ENCODE results near the gene RNU5D-1.
"Not testable (repeated sequence)": the region's sequence is repeated elsewhere in the genome, so short reads cannot be mapped to it uniquely, and the experiment has no call there.

RNU5D-1 gene

DNA sequence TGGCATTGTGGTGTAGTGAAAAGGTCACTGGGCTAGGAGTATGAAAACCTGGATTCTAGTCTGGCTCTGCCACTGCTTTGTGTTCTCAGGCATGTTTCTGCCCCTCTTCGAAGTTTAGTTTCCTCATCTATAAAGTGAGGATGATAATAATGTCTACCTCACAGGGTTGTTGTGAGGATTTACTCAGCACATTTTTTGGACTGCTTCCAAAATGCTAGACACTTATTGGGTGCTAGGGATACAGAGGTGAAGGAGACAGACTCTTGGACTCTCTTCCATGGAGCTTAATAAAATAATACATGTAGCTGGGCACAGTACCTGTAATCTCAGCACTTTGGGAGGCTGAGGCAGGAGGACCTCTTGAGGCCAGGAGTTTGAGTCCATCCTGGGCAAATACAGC lies 12.2 kb upstream of the RNU5D-1 start:
- H3K4me3 ChIP-seq (ENCODE audit: low read length): no peak overlapping the region
- no peak for DNase-seq (ENCODE audit: low read depth)
- TF ChIP-seq, protein P1, sequence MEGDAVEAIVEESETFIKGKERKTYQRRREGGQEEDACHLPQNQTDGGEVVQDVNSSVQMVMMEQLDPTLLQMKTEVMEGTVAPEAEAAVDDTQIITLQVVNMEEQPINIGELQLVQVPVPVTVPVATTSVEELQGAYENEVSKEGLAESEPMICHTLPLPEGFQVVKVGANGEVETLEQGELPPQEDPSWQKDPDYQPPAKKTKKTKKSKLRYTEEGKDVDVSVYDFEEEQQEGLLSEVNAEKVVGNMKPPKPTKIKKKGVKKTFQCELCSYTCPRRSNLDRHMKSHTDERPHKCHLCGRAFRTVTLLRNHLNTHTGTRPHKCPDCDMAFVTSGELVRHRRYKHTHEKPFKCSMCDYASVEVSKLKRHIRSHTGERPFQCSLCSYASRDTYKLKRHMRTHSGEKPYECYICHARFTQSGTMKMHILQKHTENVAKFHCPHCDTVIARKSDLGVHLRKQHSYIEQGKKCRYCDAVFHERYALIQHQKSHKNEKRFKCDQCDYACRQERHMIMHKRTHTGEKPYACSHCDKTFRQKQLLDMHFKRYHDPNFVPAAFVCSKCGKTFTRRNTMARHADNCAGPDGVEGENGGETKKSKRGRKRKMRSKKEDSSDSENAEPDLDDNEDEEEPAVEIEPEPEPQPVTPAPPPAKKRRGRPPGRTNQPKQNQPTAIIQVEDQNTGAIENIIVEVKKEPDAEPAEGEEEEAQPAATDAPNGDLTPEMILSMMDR (conservative IDR thresholded peaks at IDR 0.05; ENCODE audit: low read depth, low read length): no peak

DNA sequence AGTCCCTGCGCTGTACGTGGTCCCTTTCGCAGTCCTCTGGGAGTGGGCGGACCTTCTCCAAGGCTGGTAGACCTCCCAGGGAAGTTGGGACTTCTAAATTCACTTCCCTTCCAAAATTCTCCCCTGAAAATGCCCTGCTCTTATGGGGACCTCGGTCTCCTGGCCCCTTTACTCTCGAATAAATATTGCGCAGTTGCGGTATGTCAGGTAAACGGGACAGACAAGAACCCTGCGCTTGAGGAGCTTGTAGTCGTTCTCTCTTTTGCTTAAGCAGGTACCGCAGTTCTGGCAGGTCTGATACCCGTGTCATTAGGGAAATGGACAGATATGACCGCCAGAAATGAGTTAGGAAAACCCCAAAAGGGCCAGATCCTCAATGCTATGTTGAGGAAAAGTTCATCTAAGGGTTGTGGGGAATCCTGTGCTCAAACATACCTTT lies 9.2 kb upstream of the RNU5D-1 start:
- no peak for DNase-seq (ENCODE audit: low read depth)
- TF ChIP-seq, protein P1 (conservative IDR thresholded peaks at IDR 0.05; ENCODE audit: low read depth, low read length): no peak
- H3K4me3 ChIP-seq (ENCODE audit: low read length): peak overlapping the region; percentile 89

DNA sequence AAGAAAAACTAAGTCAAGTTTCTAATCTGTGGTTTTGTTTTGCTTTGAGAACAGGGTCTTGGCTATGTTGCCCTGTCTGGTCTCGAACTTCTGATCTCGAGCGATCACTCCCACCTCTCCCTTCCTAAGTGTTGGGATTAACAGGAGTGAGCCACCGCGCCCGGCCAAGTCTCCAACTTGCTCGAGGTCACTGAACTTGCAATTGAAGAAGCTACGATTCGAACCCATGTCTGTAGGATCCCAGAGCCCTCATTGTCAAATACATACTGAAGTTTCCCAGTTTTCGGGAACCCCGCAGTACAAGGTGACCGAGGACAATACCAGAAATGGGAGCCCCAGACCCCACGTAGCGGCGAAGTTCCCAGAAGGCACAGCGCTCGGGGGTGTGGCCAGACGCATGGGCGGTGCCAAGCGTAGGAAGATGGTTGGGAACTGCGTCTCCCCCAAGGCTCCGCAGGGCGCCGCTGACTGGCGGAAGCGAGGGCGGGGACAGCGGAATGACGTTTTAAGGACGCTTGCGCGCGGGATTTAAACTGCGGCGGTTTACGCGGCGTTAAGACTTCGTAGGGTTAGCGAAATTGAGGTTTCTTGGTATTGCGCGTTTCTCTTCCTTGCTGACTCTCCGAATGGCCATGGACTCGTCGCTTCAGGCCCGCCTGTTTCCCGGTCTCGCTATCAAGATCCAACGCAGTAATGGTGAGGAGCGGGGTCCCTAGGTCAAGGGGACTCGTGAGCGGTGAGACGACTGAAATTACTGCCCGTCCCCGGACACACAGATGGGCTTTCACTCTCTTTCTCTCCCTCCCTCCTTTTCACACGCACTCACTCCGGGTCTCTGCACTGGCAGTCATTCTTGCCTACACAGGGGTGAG lies 8.6 kb upstream of the RNU5D-1 start, which contains the start of gene KIF2C:
TSS of gene KIF2C (plus strand) at position 531 of the 872 bp plus-strand sequence. CDS start at position 627, 96 bp downstream.
- H3K4me3 ChIP-seq (ENCODE audit: low read length): peak within 1 kb of the TSS; percentile 89
- peak; percentile 91 for DNase-seq (ENCODE audit: low read depth)
- TF ChIP-seq, protein P1 (conservative IDR thresholded peaks at IDR 0.05; ENCODE audit: low read depth, low read length): no peak

DNA sequence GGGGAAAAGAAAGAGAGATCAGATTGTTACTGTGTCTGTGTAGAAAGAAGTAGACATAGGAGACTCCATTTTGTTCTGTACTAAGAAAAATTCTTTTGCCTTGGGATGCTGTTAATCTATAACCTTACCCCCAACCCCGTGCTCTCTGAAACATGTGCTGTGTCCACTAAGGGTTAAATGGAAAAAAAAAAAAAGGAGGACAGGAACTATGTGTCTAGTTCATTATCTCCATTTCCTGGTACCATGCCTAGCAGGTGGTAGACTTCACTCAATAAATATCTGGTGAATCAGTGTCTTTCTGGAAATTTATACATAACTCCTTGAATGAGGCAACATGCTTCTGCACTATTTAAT lies 8.0 kb upstream of the RNU5D-1 start:
- DNase-seq (ENCODE audit: low read depth): not testable (repeated sequence)
- peak overlapping the region; percentile 89 for H3K4me3 ChIP-seq (ENCODE audit: low read length)

DNA sequence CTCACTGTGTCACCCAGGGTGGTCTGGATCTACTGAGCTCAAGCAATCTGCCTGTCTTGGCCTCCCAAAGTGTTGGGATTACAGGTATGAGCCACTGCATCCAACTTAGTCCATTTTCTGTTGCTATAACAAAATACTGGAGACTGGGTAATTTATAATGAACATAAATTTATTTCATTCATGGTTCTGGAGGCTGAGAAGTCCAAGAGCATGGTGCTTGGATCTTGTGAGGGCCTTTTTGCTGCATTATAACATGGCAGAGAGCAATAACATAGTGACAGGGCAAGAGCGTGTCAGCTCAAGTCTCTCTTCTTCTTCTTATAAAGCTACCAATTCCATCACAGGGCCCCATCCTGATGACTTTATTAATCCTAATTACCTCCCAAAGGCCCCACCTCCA lies 5.0 kb upstream of the RNU5D-1 start:
- no peak overlapping the region for H3K4me3 ChIP-seq (ENCODE audit: low read length)
- no peak for DNase-seq (ENCODE audit: low read depth)
- TF ChIP-seq, protein P1 (conservative IDR thresholded peaks at IDR 0.05; ENCODE audit: low read depth, low read length): no peak

DNA sequence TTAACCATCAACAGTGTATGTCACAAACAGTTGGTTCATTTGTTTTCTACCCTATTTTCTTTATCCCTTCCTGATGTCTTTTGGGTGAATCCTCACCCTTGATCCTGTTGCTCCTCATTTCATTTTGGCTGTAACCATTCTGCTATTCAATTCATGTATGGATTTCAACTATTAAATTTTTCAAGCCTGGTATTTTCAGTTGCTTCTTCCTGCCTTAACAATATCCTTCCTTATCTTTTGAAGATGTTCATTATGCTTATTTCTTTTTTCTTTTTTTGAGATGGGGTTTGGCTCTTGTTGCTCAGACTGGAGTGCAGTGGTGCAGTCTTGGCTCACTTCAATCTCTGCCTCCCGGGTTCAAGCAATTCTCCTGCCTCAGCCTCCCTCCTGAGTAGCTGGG lies 2.8 kb upstream of the RNU5D-1 start:
- TF ChIP-seq, protein P1 (conservative IDR thresholded peaks at IDR 0.05; ENCODE audit: low read depth, low read length): no peak
- no peak for DNase-seq (ENCODE audit: low read depth)

DNA sequence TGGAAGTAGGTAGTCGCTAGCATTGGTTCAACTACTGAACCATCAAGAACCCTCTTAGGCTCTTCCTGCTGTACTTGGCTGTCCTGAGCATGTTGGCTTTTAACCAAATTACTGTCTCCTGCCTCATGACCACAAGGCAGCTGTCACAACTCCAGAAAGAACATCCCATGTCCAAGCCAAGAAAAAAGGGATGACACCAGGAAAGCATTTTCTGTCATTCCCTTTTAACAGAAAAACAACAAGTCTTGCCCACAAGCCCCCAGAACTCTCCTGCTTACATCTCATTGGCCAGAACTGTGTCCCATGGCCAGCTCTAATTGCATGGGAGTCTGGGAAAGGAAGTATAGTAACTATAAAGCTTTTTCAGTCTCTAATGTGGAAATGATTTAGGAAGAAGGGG lies 2.4 kb upstream of the RNU5D-1 start:
- H3K4me3 ChIP-seq (ENCODE audit: low read length): no peak overlapping the region
- TF ChIP-seq, protein P1 (conservative IDR thresholded peaks at IDR 0.05; ENCODE audit: low read depth, low read length): no peak
- DNase-seq (ENCODE audit: low read depth): no peak

More for the DNA sequence above, 2.8 kb upstream of the RNU5D-1 start:
- no peak overlapping the region for H3K4me3 ChIP-seq (ENCODE audit: low read length)
